K562 (cell line): ENCODE results near the gene COL21A1. TPM values are rescaled to one million over a fixed set of nuclear protein-coding genes. Genes with fewer than 3 reads are reported as not detected.

Source experiments
- ATAC-seq: fragments of 200-7000 bp; cut with Tn5 transposase; 3 replicates; pipeline ENCODE4 v1.9.1; 2020; ENCODE audit warnings: moderate library complexity
- BruUV-seq: library from RNA; stranded (reverse); fragments of 400-500 nt; replicated peaks from 2 replicates; lab custom pipeline; 2021; lab: Mats Ljungman, UMichigan
- CTCF ChIA-PET: fragments of 300-600 bp; formaldehyde crosslinking; extraction: SDS; loops from one replicate; lab custom pipeline; 2021; ENCODE audit warnings: low intra/inter-chr PET ratio; lab: Yijun Ruan, JAX
- POLR2A ChIA-PET: fragments of 300-600, 350-650 bp; sonication (Branson Sonifier 250); formaldehyde crosslinking; extraction: SDS; loops from one replicate; lab custom pipeline; 2021; ENCODE audit warnings: antibody characterized with exemption, inconsistent platforms; lab: Yijun Ruan, JAX
- DNase-seq, 4 experiments: peaks; one replicate each; pipeline versions ENCODE4 v3.0.0 to v3.0.0-alpha.2; 2011 to 2018; ENCODE audit warnings: low spot score in 3 of 4, mixed read lengths in 3 of 4; ENCODE audit errors: extremely low read depth in 1 of 4
- FAIRE-seq: peaks from 2 replicates; lab custom pipeline; 2011; peaks lifted over from hg19 to GRCh38; lab: Jason Lieb, UNC
- H2AFZ ChIP-seq: 2 replicates; pipeline ENCODE4 v1.6.0; 2011; ENCODE audit warnings: low read depth, low read length, control low read depth, inconsistent platforms
- H3K27ac ChIP-seq: fragments of 200-600 bp; 3 replicates; pipeline ENCODE4 v1.8.0; 2011; ENCODE audit warnings: low read depth, mild to moderate bottlenecking, control low read depth, inconsistent platforms, low read length, moderate library complexity, mixed read lengths; ENCODE audit errors: extremely low read depth
- H3K27me3 ChIP-seq, 2 experiments: fragments of 300-600 bp in 1 of 2; 2 replicates in 1 of 2; 3 replicates in 1 of 2; pipeline versions ENCODE4 v1.6.0 to v1.8.0; 2011; ENCODE audit warnings: inconsistent platforms in 2 of 2, low read length in 2 of 2, mild to moderate bottlenecking in 1 of 2, mixed read lengths in 1 of 2, moderate library complexity in 1 of 2; ENCODE audit not compliant: control insufficient read depth in 2 of 2, insufficient read depth in 2 of 2
- H3K36me3 ChIP-seq: fragments of 300-600 bp; 3 replicates; pipeline ENCODE4 v1.8.0; 2011; ENCODE audit warnings: mild to moderate bottlenecking, low read length, inconsistent platforms; ENCODE audit not compliant: control insufficient read depth, insufficient read depth
- H3K4me1 ChIP-seq, 2 experiments: fragments of 200-600 bp in 1 of 2; replicated peaks in 1 of 2; 2 replicates in 1 of 2; 3 replicates in 1 of 2; pipeline versions ENCODE4 v1.5.1 to v1.8.0; 2011; ENCODE audit warnings: inconsistent platforms in 2 of 2, low read length in 2 of 2, mild to moderate bottlenecking in 1 of 2, mixed read lengths in 1 of 2, moderate library complexity in 1 of 2; ENCODE audit not compliant: control insufficient read depth in 2 of 2, insufficient read depth in 2 of 2
- H3K4me2 ChIP-seq: 2 replicates; pipeline ENCODE4 v1.6.1; 2011; ENCODE audit warnings: low read length, control low read depth, inconsistent platforms, mixed read lengths; ENCODE audit not compliant: insufficient read depth
- H3K4me3 ChIP-seq: fragments of 200-600 bp; sonication (generic), shearing (Covaris generic); 2 replicates; pipeline ENCODE4 v1.5.1; 2016; ENCODE audit warnings: control low read depth, inconsistent platforms
- H3K79me2 ChIP-seq: fragments of 200-600 bp; 3 replicates; pipeline ENCODE4 v1.8.0; 2011; ENCODE audit warnings: low read length, inconsistent platforms; ENCODE audit not compliant: control insufficient read depth, insufficient read depth
- H3K9ac ChIP-seq, 2 experiments: 2 replicates each; pipeline versions ENCODE4 v1.6.0 to v1.6.1; 2011; ENCODE audit warnings: low read depth in 2 of 2, low read length in 2 of 2, control low read depth in 1 of 2, inconsistent platforms in 1 of 2, mild to moderate bottlenecking in 1 of 2, mixed read lengths in 1 of 2; ENCODE audit not compliant: insufficient read depth in 1 of 2
- H3K9me1 ChIP-seq: one replicate; pipeline ENCODE4 v1.6.0; 2011; ENCODE audit warnings: inconsistent platforms, mild to moderate bottlenecking, low read length, moderate library complexity; ENCODE audit not compliant: control insufficient read depth, insufficient read depth
- H3K9me3 ChIP-seq: replicated peaks from 2 replicates; pipeline ENCODE4 v1.5.1; 2011; ENCODE audit warnings: low read depth, low read length, inconsistent platforms; ENCODE audit not compliant: control insufficient read depth, insufficient read depth
- H4K20me1 ChIP-seq: replicated peaks from 2 replicates; pipeline ENCODE4 v1.6.1; 2011; ENCODE audit warnings: low read length, inconsistent platforms, mixed read lengths; ENCODE audit not compliant: control insufficient read depth, insufficient read depth
- CHD1 ChIP-seq: fragments of 200-600 bp; sonication (generic); IDR thresholded peaks from one replicate; pipeline ENCODE4 v1.6.1; 2012; ENCODE audit warnings: mild to moderate bottlenecking, moderate library complexity, low read length, inconsistent platforms
- CHD2 ChIP-seq: IDR thresholded peaks from 2 replicates; pipeline ENCODE4 v1.6.1; 2011; ENCODE audit warnings: low read depth, low read length
- CREB1 ChIP-seq, 2 experiments: sonication (generic) in 1 of 2; formaldehyde crosslinking in 1 of 2; IDR thresholded peaks; 2 replicates each; pipeline versions ENCODE4 v1.6.1 to v1.8.0; 2012 to 2022; ENCODE audit warnings: inconsistent platforms in 1 of 2, mild to moderate bottlenecking in 1 of 2, missing genetic modification reagents in 1 of 2, moderate library complexity in 1 of 2
- DEAF1 ChIP-seq: fragments of 450-650 bp; formaldehyde crosslinking; IDR thresholded peaks from 2 replicates; pipeline ENCODE4 v1.4.0; 2020; ENCODE audit warnings: mild to moderate bottlenecking, moderate library complexity
- HDAC8 ChIP-seq: fragments of 450-650 bp; IDR thresholded peaks from 2 replicates; pipeline ENCODE4 v1.6.1; 2016; ENCODE audit warnings: mild to moderate bottlenecking, missing genetic modification characterization, moderate library complexity, missing compliant biosample characterization
- HES1 ChIP-seq: fragments of 450-650 bp; IDR thresholded peaks from 2 replicates; pipeline ENCODE4 v1.6.1; 2016; ENCODE audit warnings: low read depth, mild to moderate bottlenecking, moderate library complexity
- HLTF ChIP-seq: fragments of 450-650 bp; IDR thresholded peaks from 2 replicates; pipeline ENCODE4 v1.6.1; 2016
- MAX ChIP-seq: sonication (generic); formaldehyde crosslinking; IDR thresholded peaks from 2 replicates; pipeline ENCODE4 v1.9.0; 2022; ENCODE audit warnings: mild to moderate bottlenecking, missing genetic modification reagents
- MBD2 ChIP-seq: sonication (generic); IDR thresholded peaks from 2 replicates; pipeline ENCODE4 v1.6.1; 2016; ENCODE audit warnings: low read depth, borderline replicate concordance
- RBM25 ChIP-seq: fragments of 200-400 bp; formaldehyde crosslinking; IDR thresholded peaks from 2 replicates; pipeline ENCODE4 v1.6.1; 2018; ENCODE audit warnings: low read length, low read depth, moderate library complexity; ENCODE audit not compliant: severe bottlenecking
- SPI1 ChIP-seq: IDR thresholded peaks from 2 replicates; pipeline ENCODE4 v1.6.1; 2011; ENCODE audit warnings: low read depth, low read length, control low read depth, borderline replicate concordance
- TAF9B ChIP-seq: fragments of 450-650 bp; IDR thresholded peaks from 2 replicates; pipeline ENCODE4 v1.6.1; 2018; ENCODE audit warnings: mild to moderate bottlenecking; ENCODE audit not compliant: partially characterized antibody
- XRCC5 ChIP-seq: fragments of 200-400 bp; formaldehyde crosslinking; IDR thresholded peaks from 2 replicates; pipeline ENCODE4 v1.6.1; 2017; ENCODE audit warnings: low read depth, mild to moderate bottlenecking, low read length
- ZNF134 ChIP-seq: fragments of 250-450 bp; sonication (Bioruptor Pico); conservative IDR thresholded peaks from 2 replicates; pipeline ENCODE4 v1.4.0; 2020
- ZNF311 ChIP-seq: fragments of 250-450 bp; sonication (Bioruptor Pico); IDR thresholded peaks from 2 replicates; pipeline ENCODE4 v1.4.0; 2020; ENCODE audit warnings: mild to moderate bottlenecking, moderate library complexity
- whole genome bisulfite sequencing: fragments of 100-300 bp; shearing (Covaris generic); methylation state at CpG from one replicate; pipeline ENCODE4 v1.1.6; 2016; ENCODE audit warnings: low coverage, mixed read lengths; ENCODE audit not compliant: insufficient coverage; ENCODE audit errors: missing lambda C conversion rate; 5-methylcytosine and 5-hydroxymethylcytosine counted together
- in situ Hi-C: fragments of 300-500 bp; cut with MboI; formaldehyde crosslinking; loops from 4 replicates; pipeline ENCODE4 v1.15.0; 2018; ENCODE audit warnings: inconsistent platforms, mixed read lengths
- intact Hi-C: fragments of 100-400 bp; cut with micrococcal nuclease; formaldehyde crosslinking; loops from 2 replicates; pipeline ENCODE4 v1.14.2; 2022
- polyA plus RNA-seq, 8 experiments: library from polyadenylated mRNA; depleted of rRNA in 4 of 8; stranded (reverse) in 5 of 8; unstranded in 3 of 8; fragments of >200 nt; fragmentation: Nextera tagmentation in 2 of 8; fragmentation: Illumina TruSeq in 1 of 8; extraction: Ambion mirVana in 2 of 8; extraction: Trizol in 1 of 8; gene quantifications; 2 replicates each; pipeline versions ENCODE4 v1.2.1 to v1.2.3, GENCODE V29; 2011 to 2014; ENCODE audit warnings: inconsistent platforms in 1 of 8, missing spikeins in 1 of 8
- total RNA-seq, 7 experiments: library from RNA; depleted of rRNA in 6 of 7; stranded (reverse); fragments of >200 nt in 6 of 7; fragmentation: Illumina TruSeq in 2 of 7; extraction: Trizol in 2 of 7; gene quantifications; 2 replicates each; pipeline versions ENCODE4 v1.2.1 to v1.2.3, GENCODE V29; 2011 to 2021; ENCODE audit warnings: low replicate concordance in 1 of 7

The COL21A1 gene
- total and polyA plus RNA-seq, 9 of the 15 experiments (the other 6 are each of a cell fraction or from before 2014, with no cell fraction given), result 0.03 to 0.76 (median 0.25) TPM

- ATAC-seq (no peak), FAIRE-seq (no peak), DNase-seq (no peak)
- in situ Hi-C loops, result no loop called here
- WGBS, result 7% methylated on average over 4 of the region's 4 CpGs
- H3K27me3 ChIP-seq, result no peaks in the 10 kb centered on the region
- no peaks in the 10 kb centered on the region for H3K79me2 ChIP-seq
- no peaks in the 10 kb centered on the region for H3K36me3 ChIP-seq
- no peak overlapping the region for H3K27ac ChIP-seq
- H3K9me1 ChIP-seq, result no peaks in the 10 kb centered on the region
- no peaks in the 10 kb centered on the region for H4K20me1 ChIP-seq
- 0 out of 2 replicates have a peak, but pooled peaks cover 1% of the 10 kb centered on the region for H3K9me3 ChIP-seq
- H3K4me2 ChIP-seq, result no peak overlapping the region
- POLR2A ChIA-PET, result no interaction called here
- H2AFZ ChIP-seq, result no peak overlapping the region
- intact Hi-C loops, result no loop called here
- no peaks in the 10 kb centered on the region for H3K4me1 ChIP-seq
- CTCF ChIA-PET, result no interaction called here
- BruUV-seq, result no TSS peak
- no peak overlapping the region for H3K4me3 ChIP-seq
- TF ChIP-seq HDAC8, result no peak
- TF ChIP-seq CHD2, result no peak
- TF ChIP-seq HLTF, result no peak
- TF ChIP-seq HES1, result no peak
- no peak for TF ChIP-seq CHD1
- TF ChIP-seq, all 486 proteins: peak for 0
- no peak overlapping the region for H3K9ac ChIP-seq
Measured at GRCh38 chr6:56048601-56049000, 198.8 kb downstream of the COL21A1 start.

GRCh38 chr6:56047931-56048540 is 199.3 kb downstream of the COL21A1 start:
- DNase-seq (no peak), ATAC-seq (no peak), FAIRE-seq (no peak)
- Histone ChIP-seq H3K4me2 (no peak overlapping the region), H3K4me3 (no peak overlapping the region), H3K79me2 (no peaks in the 10 kb centered on the region), H2AFZ (no peak overlapping the region), H3K27me3 (no peaks in the 10 kb centered on the region), H3K27ac (no peak overlapping the region), H3K9me3 (no peaks in the 10 kb centered on the region), H3K4me1 (no peaks in the 10 kb centered on the region), H3K9ac (no peak overlapping the region), H3K9me1 (no peaks in the 10 kb centered on the region), H3K36me3 (no peaks in the 10 kb centered on the region), H4K20me1 (no peaks in the 10 kb centered on the region)
- WGBS, result 0% methylated on average over 2 of the region's 2 CpGs
- ChIA-PET CTCF (no interaction called here), POLR2A (no interaction called here)
- in situ Hi-C loops (no loop called here), intact Hi-C loops (no loop called here)
- no TSS peak for BruUV-seq
- no peak for TF ChIP-seq DEAF1 (CRISPR knock-in tag)
- TF ChIP-seq ZNF311 (CRISPR knock-in tag), result no peak
- no peak for TF ChIP-seq ZNF134 (CRISPR knock-in tag)
- no peak for TF ChIP-seq RBM25
- no peak for TF ChIP-seq CHD1
- TF ChIP-seq MBD2, result no peak
- no peak for TF ChIP-seq SPI1
- TF ChIP-seq CREB1 (IDR thresholded peaks at IDR 0.05), result no peak
- TF ChIP-seq CREB1 (CRISPR knock-in tag; IDR thresholded peaks at IDR 0.05), result no peak
- TF ChIP-seq XRCC5, result no peak
- TF ChIP-seq TAF9B, result no peak
- TF ChIP-seq MAX (CRISPR knock-in tag), result no peak
